Caco-2 (cell line): ENCODE results near the gene OAF. TPM values are rescaled to one million over a fixed set of nuclear protein-coding genes. Genes with fewer than 3 reads are reported as not detected.

Experiments used
- BruUV-seq: library from RNA; stranded (reverse); fragments of 400-500 nt; replicated peaks from 2 replicates; lab custom pipeline; 2021; lab: Mats Ljungman, UMichigan
- CTCF ChIA-PET: fragments of 300-600 bp; sonication (Branson Sonifier 250); formaldehyde crosslinking; loops from one replicate; lab custom pipeline; 2022; ENCODE audit warnings: antibody characterized with exemption; lab: Charles Lee
- POLR2A ChIA-PET: fragments of 300-600 bp; sonication (Branson Sonifier 250); formaldehyde crosslinking; loops from one replicate; lab custom pipeline; 2022; ENCODE audit warnings: antibody characterized with exemption; lab: Charles Lee
- DNase-seq, 2 experiments: peaks; one replicate each; pipeline versions ENCODE4 v3.0.0 to v3.0.0-alpha.2; 2020 to 2022
- H3K27me3 ChIP-seq: replicated peaks from 2 replicates; pipeline ENCODE4 v1.6.0; 2011; ENCODE audit warnings: low read length; ENCODE audit not compliant: control insufficient read depth, insufficient read depth
- H3K36me3 ChIP-seq: 2 replicates; pipeline ENCODE4 v1.5.1; 2011; ENCODE audit warnings: low read length; ENCODE audit not compliant: control insufficient read depth, insufficient read depth
- H3K4me1 ChIP-seq: fragments of 250-450 bp; sonication (Bioruptor Pico); 2 replicates; pipeline ENCODE4 v1.5.1; 2020; ENCODE audit warnings: mild to moderate bottlenecking
- H3K4me3 ChIP-seq: 2 replicates; pipeline ENCODE4 v1.5.1; 2011; ENCODE audit warnings: low read depth, mild to moderate bottlenecking, control low read depth, low read length
- H3K9me3 ChIP-seq: fragments of 250-450 bp; sonication (Bioruptor Pico); 2 replicates; pipeline ENCODE4 v1.5.1; 2020; ENCODE audit warnings: mild to moderate bottlenecking, moderate library complexity
- H3K27ac Mint-ChIP-seq: one replicate; pipeline ENCODE4 v1.8.0; 2022; ENCODE audit warnings: mixed read lengths; ENCODE audit not compliant: unreplicated experiment
- H3K27me3 Mint-ChIP-seq: one replicate; pipeline ENCODE4 v1.8.0; 2022; ENCODE audit warnings: mixed read lengths; ENCODE audit not compliant: insufficient read depth, unreplicated experiment
- H3K36me3 Mint-ChIP-seq: one replicate; pipeline ENCODE4 v1.8.0; 2022; ENCODE audit warnings: mild to moderate bottlenecking, mixed read lengths; ENCODE audit not compliant: insufficient read depth, unreplicated experiment
- H3K4me1 Mint-ChIP-seq: one replicate; pipeline ENCODE4 v1.8.0; 2022; ENCODE audit warnings: low read depth, mixed read lengths; ENCODE audit not compliant: unreplicated experiment
- H3K4me3 Mint-ChIP-seq: one replicate; pipeline ENCODE4 v1.8.0; 2022; ENCODE audit warnings: mild to moderate bottlenecking, moderate library complexity, mixed read lengths; ENCODE audit not compliant: unreplicated experiment
- H3K9me3 Mint-ChIP-seq: one replicate; pipeline ENCODE4 v1.8.0; 2022; ENCODE audit warnings: mixed read lengths; ENCODE audit not compliant: unreplicated experiment
- CTCF ChIP-seq, 2 experiments: fragments of 200-600 bp in 1 of 2; IDR thresholded peaks; 1 replicate in 1 of 2; 2 replicates in 1 of 2; pipeline versions ENCODE4 v1.5.1 to v1.8.0; 2011 to 2022; ENCODE audit warnings: antibody characterized with exemption in 1 of 2, control low read depth in 1 of 2, inconsistent platforms in 1 of 2, low read depth in 1 of 2, low read length in 1 of 2, mild to moderate bottlenecking in 1 of 2, moderate library complexity in 1 of 2; ENCODE audit not compliant: insufficient read depth in 1 of 2, severe bottlenecking in 1 of 2, unreplicated experiment in 1 of 2
- intact Hi-C: fragments of 100-400 bp; cut with micrococcal nuclease; formaldehyde crosslinking; loops from one replicate; pipeline ENCODE4 v1.10.0; 2022; ENCODE audit not compliant: unreplicated experiment
- total RNA-seq: library from RNA; stranded (reverse); gene quantifications from 2 replicates; pipeline ENCODE4 v1.2.3, GENCODE V29; 2022

The OAF gene
- total RNA-seq, 1 experiment from 2014 or later, result 31.3 TPM

- Histone ChIP-seq H3K4me1 (peaks cover 57% of the 10 kb centered on the region), H3K36me3 (no peaks in the 10 kb centered on the region), H3K4me3 (no peak overlapping the region), H3K9me3 (peaks cover 8% of the 10 kb centered on the region), H3K27me3 (no peaks in the 10 kb centered on the region)
- Mint-ChIP-seq H3K4me3 (no peak overlapping the region), H3K4me1 (peaks cover 29% of the 10 kb centered on the region), H3K36me3 (no peaks in the 10 kb centered on the region), H3K27ac (peak overlapping the region; percentile 14), H3K9me3 (no peaks in the 10 kb centered on the region), H3K27me3 (no peaks in the 10 kb centered on the region)
- BruUV-seq, result no TSS peak
- CTCF ChIA-PET, result no interaction called here
- peak in 1 of 2 experiments; percentile 30 for DNase-seq
- POLR2A ChIA-PET, result no interaction called here
- intact Hi-C loops, result no loop called here
- TF ChIP-seq CTCF (IDR thresholded peaks at IDR 0.05; ENCODE audit: insufficient read depth in 1 of 2, low read depth in 1 of 2, low read length in 1 of 2, severe bottlenecking in 1 of 2, unreplicated experiment in 1 of 2), result no peak
These were observed 21.9 kb upstream of the OAF start for GRCh38 chr11:120188811-120189455.

- CTCF ChIA-PET, result interaction anchor here (0.6 to 1.2 kb wide), 2 partner anchors 20 to 22 kb away, joined by 3 read pairs; partner anchors contain the start of gene OAF
- TF ChIP-seq CTCF (IDR thresholded peaks at IDR 0.05; ENCODE audit: insufficient read depth in 1 of 2, low read depth in 1 of 2, low read length in 1 of 2, severe bottlenecking in 1 of 2, unreplicated experiment in 1 of 2), result no peak
- Histone ChIP-seq H3K9me3 (peaks cover 8% of the 10 kb centered on the region), H3K27me3 (no peaks in the 10 kb centered on the region), H3K4me1 (peaks cover 43% of the 10 kb centered on the region), H3K4me3 (no peak overlapping the region), H3K36me3 (no peaks in the 10 kb centered on the region)
- H3K4me3 Mint-ChIP-seq, result no peak overlapping the region
- H3K36me3 Mint-ChIP-seq, result no peaks in the 10 kb centered on the region
- BruUV-seq, result no TSS peak
- POLR2A ChIA-PET, result no interaction called here
- no peaks in the 10 kb centered on the region for H3K27me3 Mint-ChIP-seq
- H3K27ac Mint-ChIP-seq, result no peak overlapping the region
- H3K9me3 Mint-ChIP-seq, result no peaks in the 10 kb centered on the region
- H3K4me1 Mint-ChIP-seq, result peaks cover 26% of the 10 kb centered on the region
- DNase-seq, result no peak
- intact Hi-C loops, result no loop called here
These were observed 19.8 kb upstream of the OAF start for GRCh38 chr11:120191058-120191457.

GRCh38 chr11:120192831-120193625 is 17.8 kb upstream of the OAF start:
- H3K36me3 Mint-ChIP-seq, result no peaks in the 10 kb centered on the region
- CTCF ChIA-PET, result interaction anchor here (0.9 kb wide), 1 partner anchor 8 kb away, joined by 3 read pairs; no protein-coding TSS in a partner anchor
- POLR2A ChIA-PET, result no interaction called here
- no peak for DNase-seq
- no peaks in the 10 kb centered on the region for H3K9me3 Mint-ChIP-seq
- H3K4me1 Mint-ChIP-seq, result peaks cover 9% of the 10 kb centered on the region
- TF ChIP-seq CTCF (IDR thresholded peaks at IDR 0.05; ENCODE audit: insufficient read depth in 1 of 2, low read depth in 1 of 2, low read length in 1 of 2, severe bottlenecking in 1 of 2, unreplicated experiment in 1 of 2), result no peak
- BruUV-seq, result no TSS peak
- Histone ChIP-seq H3K9me3 (peaks cover 8% of the 10 kb centered on the region), H3K4me3 (no peak overlapping the region), H3K36me3 (no peaks in the 10 kb centered on the region), H3K27me3 (no peaks in the 10 kb centered on the region), H3K4me1 (peaks cover 24% of the 10 kb centered on the region)
- no peak overlapping the region for H3K27ac Mint-ChIP-seq
- intact Hi-C loops, result no loop called here
- no peak overlapping the region for H3K4me3 Mint-ChIP-seq
- no peaks in the 10 kb centered on the region for H3K27me3 Mint-ChIP-seq
